ENCODE data around the gene ITPRIP.
A peak's percentile ranks its signal among the peaks of the same experiment; 100 is the strongest.

Gene ITPRIP

GRCh38 chr10:104304927-104305326 lies 33.3 kb downstream of the ITPRIP start:
- no peak for DNase-seq

GRCh38 chr10:104304356-104304745 lies 33.9 kb downstream of the ITPRIP start:
- DNase-seq, result no peak

- DNase-seq, result no peak
These were observed 34.5 kb downstream of the ITPRIP start for GRCh38 chr10:104303594-104304355.

- no peak for DNase-seq
These were observed 36.2 kb downstream of the ITPRIP start for GRCh38 chr10:104301907-104302690.

GRCh38 chr10:104300736-104301292 lies 37.5 kb downstream of the ITPRIP start:
- DNase-seq, result no peak

DNA sequence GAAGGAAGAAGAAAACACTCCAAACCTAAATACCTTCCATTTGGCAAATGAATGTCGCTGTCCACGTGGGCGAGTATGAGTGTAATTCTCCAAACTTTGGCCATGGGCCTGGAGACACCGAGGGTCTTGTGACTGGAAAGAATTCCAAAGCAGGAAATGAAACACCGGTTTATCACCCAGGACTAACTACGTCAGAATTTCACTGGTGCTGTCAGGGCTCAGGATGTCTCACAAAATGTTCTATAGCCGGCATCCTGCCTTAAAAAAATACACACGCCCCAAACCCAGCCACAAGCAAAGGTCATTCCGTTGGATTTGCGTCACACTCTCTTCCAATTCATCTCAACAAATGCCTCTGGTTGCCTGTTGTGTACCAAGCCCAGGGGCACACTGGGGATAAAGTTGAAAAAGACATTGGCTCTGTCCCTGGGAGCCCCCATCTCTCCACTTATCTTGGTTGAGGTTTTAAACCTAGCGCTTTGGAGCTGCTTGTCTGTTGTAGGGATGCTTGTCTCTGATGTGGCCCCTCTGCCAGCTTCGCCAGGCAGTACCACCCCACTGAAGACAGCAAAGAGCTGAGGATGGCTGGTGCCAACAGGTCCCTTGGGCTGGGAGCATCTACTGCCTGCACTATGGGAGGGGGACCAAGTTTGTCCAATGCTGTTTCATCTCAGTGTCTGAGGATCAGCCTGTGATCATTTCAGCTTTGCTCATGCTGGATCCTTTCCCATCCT lies 38.1 kb downstream of the ITPRIP start:
- no peak for DNase-seq

DNA sequence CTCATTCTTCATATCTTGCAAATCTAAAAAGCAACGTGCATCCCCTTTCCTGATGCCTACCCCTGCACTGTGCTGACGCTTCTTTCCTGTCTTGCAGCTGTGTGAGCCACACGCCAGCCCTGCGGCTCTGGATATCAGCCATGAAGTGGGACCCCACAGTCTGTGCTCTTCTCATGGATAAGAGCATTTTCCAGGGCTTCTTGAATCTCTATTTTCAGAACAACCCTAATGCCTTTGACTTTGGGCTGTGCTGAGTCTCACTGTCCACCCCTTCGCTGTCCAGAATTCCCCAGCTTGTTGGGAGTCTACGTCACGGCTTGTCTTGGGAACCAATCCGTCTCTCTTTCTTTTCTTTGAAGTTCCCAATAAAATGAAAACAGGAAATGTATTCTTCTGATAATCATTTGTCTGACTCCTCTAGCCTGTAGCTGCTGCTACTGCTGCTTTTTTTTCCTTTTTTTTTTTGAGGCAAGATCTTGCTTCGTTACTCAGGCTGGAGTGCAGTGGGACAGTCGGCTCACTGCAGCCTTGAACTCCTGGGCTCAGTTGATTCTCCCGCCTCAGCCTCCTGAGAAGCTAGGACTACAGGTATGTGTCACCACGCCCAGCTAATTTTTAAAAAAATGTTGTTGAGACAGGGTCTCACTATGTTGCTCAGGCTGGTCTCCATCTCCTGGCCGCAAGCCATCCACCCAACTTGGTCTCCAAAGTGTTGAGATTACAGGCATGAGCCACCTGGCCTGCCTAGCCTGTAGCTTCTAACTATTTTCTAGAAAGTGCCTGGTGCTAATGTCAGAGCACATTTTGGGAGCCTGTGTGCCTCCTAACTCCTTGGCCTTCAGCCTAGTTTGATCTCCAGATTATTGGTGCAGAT lies 39.0 kb downstream of the ITPRIP start:
- no peak for DNase-seq

GRCh38 chr10:104297697-104298660 lies 40.3 kb downstream of the ITPRIP start:
- no peak for DNase-seq

- DNase-seq, result no peak
These were observed 41.4 kb downstream of the ITPRIP start for GRCh38 chr10:104296687-104297436.

GRCh38 chr10:104293781-104294321 lies 44.4 kb downstream of the ITPRIP start:
- DNase-seq, result no peak

GRCh38 chr10:104293011-104293410 lies 45.3 kb downstream of the ITPRIP start:
- DNase-seq, result no peak

DNA sequence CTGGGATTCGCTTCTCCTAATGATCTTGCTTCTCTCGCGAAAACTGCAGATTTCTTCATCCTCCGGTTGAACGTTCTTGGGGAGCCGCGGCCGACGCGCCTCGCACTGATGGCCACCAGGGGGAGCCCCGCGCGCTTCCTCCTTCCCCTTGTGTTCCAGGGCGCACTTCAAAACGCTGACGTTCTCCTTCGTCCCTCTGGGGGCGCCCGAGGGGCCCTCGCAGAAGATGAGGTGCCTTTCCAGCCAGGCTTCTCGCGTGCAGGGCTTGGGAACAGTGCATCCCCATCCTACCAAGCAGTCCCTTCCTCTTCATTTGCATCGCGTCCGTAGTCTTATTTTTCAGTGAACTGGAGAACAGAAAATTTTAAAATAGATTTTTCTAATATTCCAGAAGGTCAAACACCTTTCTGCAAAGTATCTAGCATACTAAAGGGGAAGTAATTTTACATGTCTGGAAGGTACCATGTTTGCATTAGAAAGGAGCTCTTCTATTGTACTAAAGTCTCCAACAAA lies 46.8 kb downstream of the ITPRIP start:
- peak; percentile 91 for DNase-seq

- DNase-seq, result no peak
These were observed 49.9 kb downstream of the ITPRIP start for GRCh38 chr10:104288355-104288754.

DNA sequence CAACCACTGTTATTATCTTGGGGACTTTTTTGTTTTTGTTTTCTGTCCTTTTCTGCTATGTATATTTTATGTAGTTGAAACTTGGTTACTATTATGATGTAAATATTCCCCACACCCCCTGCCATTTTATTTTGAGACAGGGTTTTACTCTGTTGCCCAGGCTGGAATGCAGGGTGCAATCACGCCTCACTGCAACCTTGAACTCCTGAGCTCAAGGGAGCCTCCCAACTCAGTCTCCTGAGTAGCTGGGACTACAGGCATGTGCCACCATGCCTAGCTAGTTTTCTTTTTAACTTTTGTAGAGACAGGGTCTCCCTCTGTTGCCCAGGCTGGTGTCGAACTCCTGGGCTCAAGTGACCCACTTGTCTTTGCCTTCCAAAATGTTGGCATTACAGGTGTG lies 51.3 kb downstream of the ITPRIP start:
- no peak for DNase-seq

GRCh38 chr10:104284846-104285245 lies 53.4 kb downstream of the ITPRIP start:
- DNase-seq, result no peak

- no peak for DNase-seq
These were observed 56.6 kb downstream of the ITPRIP start for GRCh38 chr10:104281694-104282093.

DNA sequence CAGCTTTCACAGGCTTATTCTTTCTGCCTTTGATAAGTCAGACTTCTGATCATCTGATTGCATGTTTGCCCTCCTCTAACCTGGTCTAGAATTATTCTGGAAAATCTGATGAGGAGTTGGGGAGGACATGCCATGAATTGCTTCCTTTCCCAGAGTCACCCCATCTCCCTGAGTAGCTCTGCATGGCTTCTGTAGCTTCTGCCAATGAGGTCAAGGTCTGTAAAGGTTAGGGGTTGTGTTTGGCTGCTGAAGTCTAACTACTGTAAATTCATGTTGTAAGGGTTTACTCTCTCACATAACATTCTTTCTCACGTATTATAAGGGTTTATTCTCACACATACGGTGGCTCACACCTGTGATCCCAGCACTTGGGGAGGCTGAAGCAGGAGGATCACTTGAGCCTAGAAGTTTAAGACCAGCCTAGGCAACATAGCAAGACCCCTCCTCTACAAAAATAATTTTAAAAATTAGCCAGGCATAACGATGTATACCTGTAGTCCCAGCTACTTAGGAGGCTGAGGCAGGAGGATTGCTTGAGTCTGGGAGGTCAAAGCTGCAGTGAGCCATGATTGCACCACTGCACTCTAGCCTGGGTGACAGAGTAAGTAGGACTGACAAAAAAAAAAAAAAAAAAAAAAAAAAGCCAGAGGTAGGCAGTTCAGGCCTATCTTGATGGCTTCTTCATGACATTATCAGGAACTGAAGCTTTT lies 58.6 kb downstream of the ITPRIP start:
- DNase-seq, result no peak

DNA sequence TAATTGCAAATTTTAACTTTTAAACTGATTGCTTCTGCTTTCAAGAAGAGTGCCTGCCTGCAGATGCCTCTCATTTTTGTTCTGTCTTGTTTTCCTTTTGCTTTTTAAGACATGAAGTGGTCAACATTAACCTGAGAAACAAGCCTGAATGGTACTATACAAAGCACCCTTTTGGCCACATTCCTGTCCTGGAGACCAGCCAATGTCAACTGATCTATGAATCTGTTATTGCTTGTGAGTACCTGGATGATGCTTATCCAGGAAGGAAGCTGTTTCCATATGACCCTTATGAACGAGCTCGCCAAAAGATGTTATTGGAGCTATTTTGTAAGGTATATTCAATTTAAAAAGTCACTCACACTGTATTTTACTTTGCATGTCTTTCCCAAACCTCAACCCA lies 60.5 kb downstream of the ITPRIP start:
- no peak for DNase-seq

DNA sequence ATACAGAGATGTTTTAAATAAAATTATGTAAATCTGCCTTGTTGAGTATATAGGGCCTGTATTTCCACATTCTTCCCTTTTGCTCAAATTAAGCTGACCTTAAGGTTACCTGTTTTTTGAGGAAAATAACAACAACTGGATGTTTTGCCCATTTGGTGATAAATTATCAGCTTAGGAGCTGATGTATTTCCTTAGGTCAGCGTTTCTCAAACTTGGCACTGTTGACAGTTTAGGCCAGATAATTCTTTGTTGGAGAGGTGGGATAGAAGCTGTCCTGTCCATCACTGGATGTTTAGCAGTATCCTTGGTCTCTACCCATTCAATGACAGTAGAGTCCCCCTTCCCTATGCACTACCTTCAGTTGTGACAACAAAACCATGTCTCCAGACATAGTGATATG lies 62.1 kb downstream of the ITPRIP start:
- no peak for DNase-seq
